Stimulated activated CD8-positive, alpha-beta memory T cell treated with anti-CD3 and anti-CD28 coated beads, Interleukin-12 subunit alpha, Interleukin-12 subunit beta, amount 100 ng/mL, for 4 hours (primary cell): ENCODE results near the gene BCOR.

ENCODE experiments used
- DNase-seq: peaks from one replicate; pipeline ENCODE4 v3.0.0-alpha.2; 2020; ENCODE audit warnings: low read depth

BCOR gene

GRCh38 chrX:40063555-40063954 lies 34.2 kb downstream of the BCOR start:
- DNase-seq = no peak

GRCh38 chrX:40062525-40063155 lies 35.1 kb downstream of the BCOR start:
- no peak for DNase-seq

GRCh38 chrX:40061871-40062524 lies 35.8 kb downstream of the BCOR start:
- DNase-seq = no peak

GRCh38 chrX:40061005-40061404 lies 36.8 kb downstream of the BCOR start:
- DNase-seq = no peak

GRCh38 chrX:40060356-40060845 lies 37.4 kb downstream of the BCOR start:
- no peak for DNase-seq

GRCh38 chrX:40058719-40059118 lies 39.0 kb downstream of the BCOR start:
- DNase-seq = no peak

GRCh38 chrX:40057405-40057804 lies 40.4 kb downstream of the BCOR start:
- no peak for DNase-seq

- DNase-seq = no peak
Measured at GRCh38 chrX:40056420-40056819, 41.3 kb downstream of the BCOR start.

- no peak for DNase-seq
Measured at GRCh38 chrX:40055495-40055894, 42.3 kb downstream of the BCOR start.

GRCh38 chrX:40054793-40055192 lies 43.0 kb downstream of the BCOR start:
- no peak for DNase-seq

GRCh38 chrX:40050532-40050931 lies 47.2 kb downstream of the BCOR start:
- no peak for DNase-seq

- DNase-seq = no peak
Measured at GRCh38 chrX:40049084-40049641, 48.6 kb downstream of the BCOR start.

GRCh38 chrX:40047485-40047884 lies 50.3 kb downstream of the BCOR start:
- DNase-seq = no peak

- DNase-seq = no peak
Measured at GRCh38 chrX:40043895-40044294, 53.9 kb downstream of the BCOR start.

GRCh38 chrX:40041915-40042314 lies 55.8 kb downstream of the BCOR start:
- DNase-seq = no peak

GRCh38 chrX:40040686-40041461 lies 56.9 kb downstream of the BCOR start:
- DNase-seq = no peak

- no peak for DNase-seq
Measured at GRCh38 chrX:40039887-40040286, 57.9 kb downstream of the BCOR start.

GRCh38 chrX:40037367-40037766 lies 60.4 kb downstream of the BCOR start:
- no peak for DNase-seq

- DNase-seq = no peak
Measured at GRCh38 chrX:40035726-40036125, 62.0 kb downstream of the BCOR start.

GRCh38 chrX:40031911-40032310 lies 65.8 kb downstream of the BCOR start:
- DNase-seq = no peak

- no peak for DNase-seq
Measured at GRCh38 chrX:40030205-40030604, 67.6 kb downstream of the BCOR start.

GRCh38 chrX:40022421-40022820 lies 75.3 kb downstream of the BCOR start:
- no peak for DNase-seq

- DNase-seq = no peak
Measured at GRCh38 chrX:40021647-40022046, 76.1 kb downstream of the BCOR start.
